Activated T-helper 1 cell treated with anti-CD3 and anti-CD28 coated beads, Interleukin-12 subunit alpha, Interleukin-12 subunit beta, Interleukin-2, Interleukin-4 antibody, amounts not matched to agents 30 ng/mL and 10 ng/mL and 1 ng/mL, durations not matched to agents 14 hours and 24 hours and 36 hours (primary cell): ENCODE measurements around the gene CWC22. TPM values are rescaled to one million over a fixed set of nuclear protein-coding genes. Genes with fewer than 3 reads are reported as not detected.
"Not testable (repeated sequence)": the region's sequence is repeated elsewhere in the genome, so short reads cannot be mapped to it uniquely, and the experiment has no call there.

ENCODE experiments used
- DNase-seq: peaks from one replicate; pipeline ENCODE4 v3.0.0; 2021; ENCODE audit warnings: low spot score
- H3K27ac Mint-ChIP-seq: one replicate; pipeline ENCODE4 v1.8.0; 2021; ENCODE audit warnings: mild to moderate bottlenecking, mixed read lengths
- H3K27me3 Mint-ChIP-seq: one replicate; pipeline ENCODE4 v1.8.0; 2022; ENCODE audit warnings: mild to moderate bottlenecking, moderate library complexity, mixed read lengths; ENCODE audit not compliant: insufficient read depth
- H3K36me3 Mint-ChIP-seq: one replicate; pipeline ENCODE4 v1.8.0; 2021; ENCODE audit warnings: low read depth, mixed read lengths
- H3K4me1 Mint-ChIP-seq: one replicate; pipeline ENCODE4 v1.8.0; 2021; ENCODE audit warnings: low read depth, mixed read lengths
- H3K4me3 Mint-ChIP-seq: one replicate; pipeline ENCODE4 v1.8.0; 2021; ENCODE audit warnings: mild to moderate bottlenecking, moderate library complexity, mixed read lengths
- H3K9me3 Mint-ChIP-seq: one replicate; pipeline ENCODE4 v1.8.0; 2021; ENCODE audit warnings: mixed read lengths
- intact Hi-C: fragments of 100-400 bp; cut with micrococcal nuclease; formaldehyde crosslinking; loops from one replicate; pipeline ENCODE4 v1.15.1; 2024
- total RNA-seq: library from RNA; stranded (reverse); gene quantifications from 2 replicates; pipeline ENCODE4 v1.2.3, GENCODE V29; 2022

Gene CWC22
- total RNA-seq, 1 donor from 2014 or later: 29.6 TPM

GRCh38 chr2:180017784-180018183, 10.7 kb upstream of the CWC22 start:
- Mint-ChIP-seq H3K27ac (no peak overlapping the region), H3K27me3 (peaks cover 1% of the 10 kb centered on the region), H3K4me1 (no peaks in the 10 kb centered on the region), H3K9me3 (no peaks in the 10 kb centered on the region), H3K4me3 (no peak overlapping the region), H3K36me3 (no peaks in the 10 kb centered on the region)
- intact Hi-C loops: no loop called here
- DNase-seq: no peak

- no peaks in the 10 kb centered on the region for H3K36me3 Mint-ChIP-seq
- no peaks in the 10 kb centered on the region for H3K4me1 Mint-ChIP-seq
- DNase-seq: no peak
- H3K9me3 Mint-ChIP-seq: no peaks in the 10 kb centered on the region
- no peak overlapping the region for H3K4me3 Mint-ChIP-seq
- peaks cover 1% of the 10 kb centered on the region for H3K27me3 Mint-ChIP-seq
- intact Hi-C loops: no loop called here
- no peak overlapping the region for H3K27ac Mint-ChIP-seq
Observed at GRCh38 chr2:180016937-180017336, 9.8 kb upstream of the CWC22 start.

- Mint-ChIP-seq H3K4me3 (no peak overlapping the region), H3K4me1 (peaks cover under 1% of the 10 kb centered on the region), H3K9me3 (no peaks in the 10 kb centered on the region), H3K27me3 (peaks cover 1% of the 10 kb centered on the region), H3K36me3 (no peaks in the 10 kb centered on the region), H3K27ac (no peak overlapping the region)
- no peak for DNase-seq
- intact Hi-C loops: no loop called here
Observed at GRCh38 chr2:180015951-180016709, 9.0 kb upstream of the CWC22 start.

- H3K27me3 Mint-ChIP-seq: peaks cover 1% of the 10 kb centered on the region
- H3K27ac Mint-ChIP-seq: no peak overlapping the region
- H3K9me3 Mint-ChIP-seq: no peaks in the 10 kb centered on the region
- H3K4me1 Mint-ChIP-seq: peaks cover 8% of the 10 kb centered on the region
- DNase-seq: no peak
- no peaks in the 10 kb centered on the region for H3K36me3 Mint-ChIP-seq
- no peak overlapping the region for H3K4me3 Mint-ChIP-seq
- intact Hi-C loops: no loop called here
Observed at GRCh38 chr2:180012523-180012922, 5.4 kb upstream of the CWC22 start.

- intact Hi-C loops: no loop called here
- Mint-ChIP-seq H3K27ac (no peak overlapping the region), H3K27me3 (no peaks in the 10 kb centered on the region), H3K36me3 (no peaks in the 10 kb centered on the region), H3K4me1 (peaks cover 19% of the 10 kb centered on the region), H3K9me3 (no peaks in the 10 kb centered on the region), H3K4me3 (no peak overlapping the region)
- no peak for DNase-seq
Observed at GRCh38 chr2:180010701-180011100, 3.6 kb upstream of the CWC22 start.

GRCh38 chr2:180006231-180006630, 866 bp downstream of the CWC22 start:
- Mint-ChIP-seq H3K4me3 (peak overlapping the region; percentile 94), H3K27ac (peak overlapping the region; percentile 97), H3K27me3 (no peaks in the 10 kb centered on the region), H3K36me3 (peaks cover 9% of the 10 kb centered on the region), H3K4me1 (peaks cover 31% of the 10 kb centered on the region), H3K9me3 (no peaks in the 10 kb centered on the region)
- intact Hi-C loops: loop anchor here (2.0 to 5.0 kb wide), 5 partner anchors 44 to 1893 kb away; partner anchors contain the start of genes ITPRID2, RBM45 and UBE2E3
- DNase-seq: no peak

- intact Hi-C loops: loop anchor here (5.0 kb wide), 3 partner anchors 43 to 1887 kb away; partner anchors contain the start of gene ITPRID2
- not testable (repeated sequence) for DNase-seq, H3K9me3 Mint-ChIP-seq, H3K27ac Mint-ChIP-seq, H3K36me3 Mint-ChIP-seq, H3K27me3 Mint-ChIP-seq
- Mint-ChIP-seq H3K4me3 (peak overlapping the region; percentile 94), H3K4me1 (peaks cover 26% of the 10 kb centered on the region)
Observed at GRCh38 chr2:180005465-180005864, 1.6 kb downstream of the CWC22 start.

GRCh38 chr2:180004731-180005130, 2.4 kb downstream of the CWC22 start:
- Mint-ChIP-seq H3K36me3 (peaks cover 9% of the 10 kb centered on the region), H3K27me3 (no peaks in the 10 kb centered on the region), H3K4me3 (peak overlapping the region; percentile 45), H3K4me1 (peaks cover 28% of the 10 kb centered on the region), H3K9me3 (no peaks in the 10 kb centered on the region), H3K27ac (no peak overlapping the region)
- DNase-seq: no peak
- intact Hi-C loops: loop anchor here (5.0 kb wide), 3 partner anchors 42 to 1888 kb away; partner anchors contain the start of gene ITPRID2

GRCh38 chr2:180003559-180003958, 3.5 kb downstream of the CWC22 start:
- no peaks in the 10 kb centered on the region for H3K9me3 Mint-ChIP-seq
- peaks cover 9% of the 10 kb centered on the region for H3K36me3 Mint-ChIP-seq
- peaks cover 28% of the 10 kb centered on the region for H3K4me1 Mint-ChIP-seq
- no peak for DNase-seq
- no peaks in the 10 kb centered on the region for H3K27me3 Mint-ChIP-seq
- no peak overlapping the region for H3K27ac Mint-ChIP-seq
- intact Hi-C loops: no loop called here
- H3K4me3 Mint-ChIP-seq: no peak overlapping the region

- Mint-ChIP-seq H3K4me3 (no peak overlapping the region), H3K36me3 (peaks cover 9% of the 10 kb centered on the region), H3K9me3 (no peaks in the 10 kb centered on the region), H3K27ac (no peak overlapping the region), H3K27me3 (no peaks in the 10 kb centered on the region), H3K4me1 (peaks cover 32% of the 10 kb centered on the region)
- no peak for DNase-seq
- intact Hi-C loops: no loop called here
Observed at GRCh38 chr2:180003073-180003472, 4.0 kb downstream of the CWC22 start.

- Mint-ChIP-seq H3K27me3 (no peaks in the 10 kb centered on the region), H3K4me3 (no peak overlapping the region), H3K36me3 (peaks cover 9% of the 10 kb centered on the region), H3K4me1 (peaks cover 29% of the 10 kb centered on the region), H3K9me3 (no peaks in the 10 kb centered on the region), H3K27ac (no peak overlapping the region)
- no peak for DNase-seq
- intact Hi-C loops: no loop called here
Observed at GRCh38 chr2:180002198-180002770, 4.8 kb downstream of the CWC22 start.

GRCh38 chr2:180001726-180002125, 5.4 kb downstream of the CWC22 start:
- H3K4me1 Mint-ChIP-seq: peaks cover 27% of the 10 kb centered on the region
- no peak overlapping the region for H3K27ac Mint-ChIP-seq
- H3K36me3 Mint-ChIP-seq: peaks cover 9% of the 10 kb centered on the region
- no peak for DNase-seq
- intact Hi-C loops: no loop called here
- no peaks in the 10 kb centered on the region for H3K9me3 Mint-ChIP-seq
- H3K27me3 Mint-ChIP-seq: no peaks in the 10 kb centered on the region
- H3K4me3 Mint-ChIP-seq: no peak overlapping the region

- Mint-ChIP-seq H3K27me3 (no peaks in the 10 kb centered on the region), H3K4me3 (no peak overlapping the region), H3K27ac (no peak overlapping the region), H3K9me3 (no peaks in the 10 kb centered on the region), H3K36me3 (peaks cover 9% of the 10 kb centered on the region), H3K4me1 (peaks cover 27% of the 10 kb centered on the region)
- no peak for DNase-seq
- intact Hi-C loops: no loop called here
Observed at GRCh38 chr2:180000434-180000833, 6.7 kb downstream of the CWC22 start.
